Measurements from ENCODE around the gene OCA2. TPM values are rescaled to one million over a fixed set of nuclear protein-coding genes. Genes with fewer than 3 reads are reported as not detected.

Gene OCA2
- total RNA-seq, 1 experiment from 2014 or later = 0.13 TPM

- no peak for TF ChIP-seq CTCF (IDR thresholded peaks at IDR 0.05)
- TF ChIP-seq TCF7L2 (IDR thresholded peaks at IDR 0.05; ENCODE audit: low read depth, low read length) = no peak
- no peak for TF ChIP-seq POLR2AphosphoS5 (IDR thresholded peaks at IDR 0.05; ENCODE audit: low read depth, low read length)
- TF ChIP-seq REST (IDR thresholded peaks at IDR 0.05; ENCODE audit: insufficient read depth in 1 of 2, low read depth in 2 of 2, low read length in 1 of 2) = no peak
- TF ChIP-seq SIN3A (IDR thresholded peaks at IDR 0.05; ENCODE audit: borderline replicate concordance, insufficient read depth, low read depth, low read length) = no peak
- H3K27ac ChIP-seq (ENCODE audit: low read length) = no peak overlapping the region
Observed at GRCh38 chr15:28051955-28052633, 47.0 kb downstream of the OCA2 start.

GRCh38 chr15:28049581-28049980 is 49.5 kb downstream of the OCA2 start:
- intact Hi-C loops (cut with micrococcal nuclease; ENCODE audit: unreplicated experiment) = no loop called here
- no peaks in the 10 kb centered on the region for H3K27me3 ChIP-seq (ENCODE audit: control insufficient read depth, insufficient read depth, low read length)
- ATAC-seq (no peak), DNase-seq (ENCODE audit: low read depth, low spot score) (no peak)
- no peak overlapping the region for H3K27ac ChIP-seq (ENCODE audit: low read length)
- no TSS peak for BruUV-seq (replicated peaks)
- ChIA-PET POLR2A (no interaction called here), CTCF (no interaction called here)
- no peaks in the 10 kb centered on the region for H3K36me3 ChIP-seq (ENCODE audit: control insufficient read depth, insufficient read depth, low read length)
- no peaks in the 10 kb centered on the region for H3K4me1 ChIP-seq (ENCODE audit: control insufficient read depth, insufficient read depth, low read length)
- H3K4me3 ChIP-seq (ENCODE audit: low read depth in 2 of 2, low read length in 2 of 2) = no peak overlapping the region
- in situ Hi-C loops (cut with HindIII; ENCODE audit: low pct_unique_long_range_greater_than_20kb, low sequenced_read_pairs) = no loop called here
- no peak for TF ChIP-seq CTCF (IDR thresholded peaks at IDR 0.05)
- TF ChIP-seq TCF7L2 (IDR thresholded peaks at IDR 0.05; ENCODE audit: low read depth, low read length) = no peak
- no peak for TF ChIP-seq POLR2AphosphoS5 (IDR thresholded peaks at IDR 0.05; ENCODE audit: low read depth, low read length)
- no peak for TF ChIP-seq REST (IDR thresholded peaks at IDR 0.05; ENCODE audit: insufficient read depth in 1 of 2, low read depth in 2 of 2, low read length in 1 of 2)
- TF ChIP-seq SIN3A (IDR thresholded peaks at IDR 0.05; ENCODE audit: borderline replicate concordance, insufficient read depth, low read depth, low read length) = no peak
- H3K9me3 ChIP-seq (ENCODE audit: control insufficient read depth, insufficient read depth, low read depth, low read length) = no peaks in the 10 kb centered on the region

More at GRCh38 chr15:28051955-28052633, 47.0 kb downstream of the OCA2 start:
- BruUV-seq (replicated peaks) = no TSS peak
- Histone ChIP-seq H3K4me1 (ENCODE audit: control insufficient read depth, insufficient read depth, low read length) (no peaks in the 10 kb centered on the region), H3K36me3 (ENCODE audit: control insufficient read depth, insufficient read depth, low read length) (no peaks in the 10 kb centered on the region), H3K27me3 (ENCODE audit: control insufficient read depth, insufficient read depth, low read length) (no peaks in the 10 kb centered on the region), H3K4me3 (ENCODE audit: low read depth in 2 of 2, low read length in 2 of 2) (no peak overlapping the region), H3K9me3 (ENCODE audit: control insufficient read depth, insufficient read depth, low read depth, low read length) (no peaks in the 10 kb centered on the region)
- no peak for ATAC-seq
- intact Hi-C loops (cut with micrococcal nuclease; ENCODE audit: unreplicated experiment) (no loop called here), in situ Hi-C loops (cut with HindIII; ENCODE audit: low pct_unique_long_range_greater_than_20kb, low sequenced_read_pairs) (no loop called here)
- POLR2A ChIA-PET = no interaction called here
- no peak for DNase-seq (ENCODE audit: low read depth, low spot score)
- CTCF ChIA-PET = no interaction called here

Data from Panc1 (cell line).